LNCAP (cell line): ENCODE results near the gene GCDH.

ENCODE experiments used
- CTCF ChIP-seq: fragments of 450-650 bp; IDR thresholded peaks from 2 replicates; pipeline ENCODE4 v1.5.1; 2017; ENCODE audit warnings: mild to moderate bottlenecking

GCDH gene

GRCh38 chr19:12937093-12937926 is 46.4 kb downstream of the GCDH start:
- no peak for TF ChIP-seq CTCF

- no peak for TF ChIP-seq CTCF
Observed at GRCh38 chr19:12937927-12938778, 47.2 kb downstream of the GCDH start, which contains the start of gene CALR. TSS of gene CALR (plus strand) at chr19:12938609. CDS start at chr19:12938680, 71 bp downstream.

DNA sequence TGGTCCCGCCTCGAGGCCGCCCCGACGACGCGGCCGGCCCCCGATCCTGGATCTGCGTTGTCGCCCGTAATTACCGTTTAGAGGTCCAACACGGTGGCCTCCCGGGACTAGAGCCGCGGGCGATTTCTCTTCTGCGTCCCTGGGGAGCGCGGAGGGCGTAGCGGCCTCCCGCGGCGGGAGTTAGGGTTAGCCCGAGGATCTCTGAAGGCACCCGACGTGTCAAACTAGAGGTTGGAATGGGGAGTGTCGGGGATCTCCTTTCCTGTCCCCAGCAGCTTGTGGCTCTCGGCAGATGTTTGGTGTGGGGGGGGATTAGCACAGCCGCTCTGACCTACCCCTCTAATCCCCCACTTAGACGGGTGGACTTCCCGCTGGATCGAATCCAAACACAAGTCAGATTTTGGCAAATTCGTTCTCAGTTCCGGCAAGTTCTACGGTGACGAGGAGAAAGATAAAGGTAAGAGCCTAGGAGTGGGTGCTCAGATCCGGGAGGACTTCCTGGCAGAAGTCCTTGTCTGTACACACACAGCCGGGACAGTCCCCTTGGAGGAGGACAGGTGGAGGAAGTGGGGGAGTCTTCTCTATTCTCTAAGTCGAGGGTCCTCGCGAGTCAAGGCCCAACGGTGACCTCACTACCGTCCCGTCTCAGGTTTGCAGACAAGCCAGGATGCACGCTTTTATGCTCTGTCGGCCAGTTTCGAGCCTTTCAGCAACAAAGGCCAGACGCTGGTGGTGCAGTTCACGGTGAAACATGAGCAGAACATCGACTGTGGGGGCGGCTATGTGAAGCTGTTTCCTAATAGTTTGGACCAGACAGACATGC is 48.0 kb downstream of the GCDH start:
- TF ChIP-seq CTCF: peak; percentile 12; the same call in 1 of the 2 replicates

- TF ChIP-seq CTCF: no peak
Observed at GRCh38 chr19:12939975-12940423, 49.0 kb downstream of the GCDH start.

DNA sequence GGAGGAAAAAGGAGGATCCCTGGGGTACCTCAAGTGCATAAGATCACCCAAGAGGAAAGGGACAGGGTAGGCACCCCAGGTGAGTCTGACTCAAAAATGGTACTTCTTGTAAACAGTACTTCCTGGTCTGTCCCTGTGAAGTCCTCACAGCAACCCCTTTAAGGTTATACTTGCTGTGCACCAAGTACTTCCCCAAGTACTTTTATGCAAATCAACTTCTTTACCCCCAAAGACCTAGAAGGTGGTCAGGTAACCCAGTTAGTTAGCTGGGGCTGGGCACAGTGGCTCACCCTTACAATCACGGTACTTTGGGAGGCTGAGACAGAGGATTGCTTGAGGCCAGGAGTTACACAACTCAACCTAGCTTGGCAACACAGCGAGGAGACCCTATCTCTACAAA is 49.9 kb downstream of the GCDH start:
- no peak for TF ChIP-seq CTCF

DNA sequence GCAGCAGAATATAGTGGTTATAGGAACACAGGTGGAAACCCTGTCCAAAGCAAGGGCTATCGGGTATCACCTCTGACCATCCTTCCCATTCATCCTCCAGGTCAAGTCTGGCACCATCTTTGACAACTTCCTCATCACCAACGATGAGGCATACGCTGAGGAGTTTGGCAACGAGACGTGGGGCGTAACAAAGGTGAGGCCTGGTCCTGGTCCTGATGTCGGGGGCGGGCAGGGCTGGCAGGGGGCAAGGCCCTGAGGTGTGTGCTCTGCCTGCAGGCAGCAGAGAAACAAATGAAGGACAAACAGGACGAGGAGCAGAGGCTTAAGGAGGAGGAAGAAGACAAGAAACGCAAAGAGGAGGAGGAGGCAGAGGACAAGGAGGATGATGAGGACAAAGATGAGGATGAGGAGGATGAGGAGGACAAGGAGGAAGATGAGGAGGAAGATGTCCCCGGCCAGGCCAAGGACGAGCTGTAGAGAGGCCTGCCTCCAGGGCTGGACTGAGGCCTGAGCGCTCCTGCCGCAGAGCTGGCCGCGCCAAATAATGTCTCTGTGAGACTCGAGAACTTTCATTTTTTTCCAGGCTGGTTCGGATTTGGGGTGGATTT is 52.6 kb downstream of the GCDH start:
- TF ChIP-seq CTCF: no peak
